ENCODE measurements around the gene PDSS1. TPM values are rescaled to one million over a fixed set of nuclear protein-coding genes. Genes with fewer than 3 reads are reported as not detected.
A peak's percentile ranks its signal among the peaks of the same experiment; 100 is the strongest.
"Not testable (repeated sequence)": the region's sequence is repeated elsewhere in the genome, so short reads cannot be mapped to it uniquely, and the experiment has no call there.

The PDSS1 gene
- polyA plus RNA-seq, 3 donors, result 12.1 to 13.1 (median 12.6) TPM

DNA sequence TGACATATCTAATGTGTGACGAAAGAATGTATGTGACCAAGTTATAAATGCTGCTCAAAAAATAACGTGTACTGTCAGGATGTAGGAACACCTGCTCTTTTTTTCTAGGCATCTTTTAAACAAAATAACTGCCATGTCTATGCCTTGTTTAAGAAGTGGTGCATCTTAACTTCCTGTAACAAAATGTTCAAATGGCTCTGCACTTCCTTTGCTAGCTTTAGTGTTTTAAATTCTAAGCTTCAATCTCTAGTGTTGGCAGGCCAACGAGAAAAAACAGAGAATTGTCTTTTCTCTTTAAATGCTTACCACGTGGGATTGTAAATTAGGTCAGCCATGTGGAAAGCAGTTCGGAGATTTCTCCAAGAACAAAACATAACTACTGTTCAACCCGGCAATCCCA lies 14.6 kb upstream of the PDSS1 start:
- peak overlapping the region in 1 of 7 donors; percentile 18 for H3K27ac Mint-ChIP-seq
- intact Hi-C loops (cut with micrococcal nuclease), result no loop called here
- H4K20me1 ChIP-seq (ENCODE audit: insufficient read depth, low read length), result no peaks in the 10 kb centered on the region
- no peak overlapping the region for H3K9ac ChIP-seq (ENCODE audit: insufficient read depth, low read length, poor library complexity, severe bottlenecking)
- no peak for DNase-seq
- no peak overlapping the region for H3K27ac ChIP-seq (ENCODE audit: low read depth in 1 of 2, low read length in 2 of 2)
- H3K27me3 Mint-ChIP-seq (ENCODE audit: low read depth in 3 of 3), result no peaks in the 10 kb centered on the region
- H3K4me3 ChIP-seq (replicated peaks in 1 of 3; ENCODE audit: low read depth in 2 of 3, low read length in 3 of 3), result no peak overlapping the region
- H3K4me1 Mint-ChIP-seq, result peaks cover 29% of the 10 kb centered on the region
- no CpG with 5 or more reads among the region's 6 CpGs for WGBS (ENCODE audit: insufficient coverage)
- no peaks in the 10 kb centered on the region for H3K36me3 ChIP-seq (replicated peaks in 1 of 2; ENCODE audit: control insufficient read depth in 1 of 2, insufficient read depth in 2 of 2, low read length in 2 of 2)
- H3K27me3 ChIP-seq (ENCODE audit: control insufficient read depth in 2 of 2, insufficient read depth in 2 of 2, low read length in 2 of 2), result no peaks in the 10 kb centered on the region
- no peak overlapping the region for H3K4me2 ChIP-seq (replicated peaks; ENCODE audit: extremely low read depth, low read length, poor library complexity, severe bottlenecking)
- no peaks in the 10 kb centered on the region for H3K9me3 ChIP-seq (replicated peaks in 1 of 2; ENCODE audit: control insufficient read depth in 1 of 2, insufficient read depth in 1 of 2, low read length in 2 of 2)
- peaks cover 22 to 38% of the 10 kb centered on the region in 2 donors for H3K4me1 ChIP-seq (ENCODE audit: control insufficient read depth in 1 of 2, insufficient read depth in 2 of 2, low read length in 2 of 2)
- no peak for TF ChIP-seq CTCF (IDR thresholded peaks at IDR 0.05)
- no peak overlapping the region for H3K4me3 Mint-ChIP-seq
- peaks cover 0 to 2% (median 0%) of the 10 kb centered on the region in 7 donors for H3K9me3 Mint-ChIP-seq
- no peaks in the 10 kb centered on the region for H3K79me2 ChIP-seq (ENCODE audit: insufficient read depth, low read length)
- H3K36me3 Mint-ChIP-seq, result no peaks in the 10 kb centered on the region
- H2AFZ ChIP-seq (ENCODE audit: insufficient read depth, low read depth, low read length, poor library complexity, severe bottlenecking), result no peak overlapping the region

- Mint-ChIP-seq H3K4me1 (peaks cover 35% of the 10 kb centered on the region), H3K4me3 (peak overlapping the region in 1 of 2 donors; percentile 72), H3K27ac (peak overlapping the region in 3 of 7 donors; percentile 25 to 33 (median 31))
- Histone ChIP-seq H3K27ac (ENCODE audit: low read depth in 1 of 2, low read length in 2 of 2) (peak overlapping the region in 1 of 2 donors; percentile 54), H3K4me1 (ENCODE audit: control insufficient read depth in 1 of 2, insufficient read depth in 2 of 2, low read length in 2 of 2) (peaks cover 29 to 50% of the 10 kb centered on the region in 2 donors), H3K4me3 (replicated peaks in 1 of 3; ENCODE audit: low read depth in 2 of 3, low read length in 3 of 3) (peak overlapping the region in 1 of 3 experiments; percentile 57), H3K4me2 (replicated peaks; ENCODE audit: extremely low read depth, low read length, poor library complexity, severe bottlenecking) (peak overlapping the region; percentile 49), H2AFZ (ENCODE audit: insufficient read depth, low read depth, low read length, poor library complexity, severe bottlenecking) (peak overlapping the region; percentile 68)
- H3K9me3 Mint-ChIP-seq; H3K9me3 ChIP-seq (replicated peaks in 1 of 2; ENCODE audit: control insufficient read depth in 1 of 2, insufficient read depth in 1 of 2, low read length in 2 of 2); H3K36me3 Mint-ChIP-seq; H3K36me3 ChIP-seq (replicated peaks in 1 of 2; ENCODE audit: control insufficient read depth in 1 of 2, insufficient read depth in 2 of 2, low read length in 2 of 2); H3K27me3 ChIP-seq (ENCODE audit: control insufficient read depth in 2 of 2, insufficient read depth in 2 of 2, low read length in 2 of 2); H3K9ac ChIP-seq (ENCODE audit: insufficient read depth, low read length, poor library complexity, severe bottlenecking); H4K20me1 ChIP-seq (ENCODE audit: insufficient read depth, low read length); H3K79me2 ChIP-seq (ENCODE audit: insufficient read depth, low read length); intact Hi-C loops (cut with micrococcal nuclease); H3K27me3 Mint-ChIP-seq (ENCODE audit: low read depth in 3 of 3): not testable (repeated sequence)
- peak; percentile 70 for TF ChIP-seq CTCF (IDR thresholded peaks at IDR 0.05)
- peak; percentile 34 to 69 (median 67) for DNase-seq
- 0% methylated on average over 1 of the region's 6 CpGs for WGBS (ENCODE audit: insufficient coverage)
These were observed 12.7 kb upstream of the PDSS1 start for GRCh38 chr10:26684667-26685264.

Measured in CD14-positive monocyte (primary cell).